HG03097 (cell line): ENCODE results near the gene CHD1.

Experiments used
- ATAC-seq: cut with Tn5 transposase; IDR thresholded peaks from one replicate; pipeline ENCODE4 v1.9.1; 2021; ENCODE audit not compliant: unreplicated experiment, low FRiP score

CHD1 gene

DNA sequence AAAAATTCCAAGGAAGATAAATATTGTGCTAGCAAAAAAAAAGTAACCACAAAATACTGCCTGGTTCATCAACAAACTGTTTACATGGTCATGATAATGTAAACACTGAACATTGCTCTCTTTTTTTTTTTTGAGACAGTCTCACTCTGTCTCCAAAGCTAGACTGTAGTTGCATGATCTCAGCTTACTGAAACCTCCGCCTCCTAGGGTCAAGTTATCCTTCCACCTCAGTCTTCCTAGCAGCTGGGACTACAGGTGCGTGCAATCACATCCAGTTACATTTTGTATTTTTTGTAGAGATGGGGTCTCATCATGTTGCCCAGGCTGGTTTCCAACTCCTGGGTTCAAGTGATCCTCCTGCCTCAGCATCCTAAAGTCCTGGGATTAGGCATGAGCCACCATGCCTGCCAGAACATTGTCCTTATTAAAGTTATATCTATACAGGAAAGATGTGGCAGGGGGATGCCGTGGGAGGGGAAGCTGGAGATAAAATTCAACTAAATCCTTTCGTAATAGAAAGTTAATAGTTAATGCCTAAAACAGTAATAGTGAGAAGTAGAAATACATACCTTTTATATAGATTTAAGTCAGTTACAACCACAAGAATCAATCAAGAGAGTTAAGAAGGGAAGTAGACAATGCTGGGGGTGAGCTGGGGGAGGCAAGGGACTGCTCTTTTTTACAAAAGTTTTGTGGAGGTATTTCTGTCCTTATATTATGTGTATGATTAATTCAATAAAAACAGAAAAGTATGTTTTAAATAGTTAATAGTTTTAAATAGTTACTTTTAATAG is 103.0 kb downstream of the CHD1 start:
- no peak for ATAC-seq

DNA sequence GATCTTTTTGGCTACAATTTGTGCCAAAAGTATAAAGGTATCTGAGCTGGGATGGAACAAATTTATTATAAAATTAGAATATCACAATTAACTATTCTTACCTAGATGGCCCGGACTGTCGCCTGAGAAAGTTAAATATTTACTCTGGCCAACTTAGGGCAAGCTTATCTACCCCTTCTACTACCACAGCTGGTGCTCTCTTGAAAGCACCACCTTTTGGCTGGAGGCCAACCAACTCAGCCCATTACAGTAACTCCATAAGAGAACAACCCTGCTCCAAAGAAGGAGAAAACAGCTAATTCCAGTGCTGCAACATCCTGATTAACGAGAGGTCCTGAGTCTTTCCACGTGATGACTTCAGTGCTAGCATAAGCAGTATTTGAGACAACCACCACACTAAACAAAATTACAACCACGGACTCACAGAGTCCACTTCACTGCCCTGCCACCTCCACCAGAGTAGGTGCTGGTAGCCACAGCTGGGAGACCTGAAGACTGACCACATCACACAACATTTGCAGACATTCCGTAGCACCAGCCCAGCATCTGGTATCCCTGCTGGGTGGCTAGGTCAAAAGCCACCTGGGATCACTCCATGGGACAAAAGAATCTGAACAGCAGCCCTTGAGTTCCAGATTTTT is 112.1 kb downstream of the CHD1 start:
- ATAC-seq: no peak

- ATAC-seq: no peak
These were observed 115.1 kb downstream of the CHD1 start for GRCh38 chr5:98813755-98814154.

DNA sequence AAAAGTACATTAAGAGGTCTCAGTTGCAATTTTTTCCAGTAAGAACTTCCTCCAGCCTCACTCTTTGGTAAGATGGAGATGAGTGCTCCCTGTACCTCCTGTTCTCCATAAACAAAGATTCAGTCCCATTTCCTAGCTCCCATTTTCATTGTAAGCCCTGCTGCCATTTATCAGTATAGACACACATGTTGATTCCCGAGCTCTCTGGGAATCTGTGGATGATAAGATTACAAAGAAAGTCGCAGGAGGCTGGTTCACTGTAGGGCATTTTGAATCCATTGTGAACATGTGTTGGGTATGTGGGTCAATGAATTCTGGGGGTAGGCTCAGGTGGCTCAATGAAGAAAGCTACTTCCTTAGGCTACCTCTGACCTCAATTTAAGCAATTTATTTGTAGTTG is 118.6 kb downstream of the CHD1 start:
- no peak for ATAC-seq

GRCh38 chr5:98807806-98808205 is 121.0 kb downstream of the CHD1 start:
- ATAC-seq: no peak

DNA sequence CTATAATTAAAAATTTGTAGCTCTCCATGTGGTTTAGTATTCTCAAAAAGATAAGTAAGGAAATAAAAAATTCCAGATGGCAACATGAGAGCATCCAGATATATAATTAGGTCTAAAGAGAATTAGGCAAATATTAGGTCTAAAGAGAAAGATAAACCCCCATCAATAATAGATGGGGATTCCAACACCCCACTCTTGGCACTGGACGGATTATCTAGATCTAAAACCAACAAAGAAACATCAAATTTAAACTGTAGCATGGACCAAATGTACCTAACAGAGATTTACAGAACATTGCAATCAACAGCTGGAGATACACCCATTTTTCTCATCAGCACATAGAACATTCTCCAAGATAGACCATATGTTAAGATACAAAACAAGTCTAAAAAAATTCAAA is 123.7 kb downstream of the CHD1 start:
- ATAC-seq: no peak

DNA sequence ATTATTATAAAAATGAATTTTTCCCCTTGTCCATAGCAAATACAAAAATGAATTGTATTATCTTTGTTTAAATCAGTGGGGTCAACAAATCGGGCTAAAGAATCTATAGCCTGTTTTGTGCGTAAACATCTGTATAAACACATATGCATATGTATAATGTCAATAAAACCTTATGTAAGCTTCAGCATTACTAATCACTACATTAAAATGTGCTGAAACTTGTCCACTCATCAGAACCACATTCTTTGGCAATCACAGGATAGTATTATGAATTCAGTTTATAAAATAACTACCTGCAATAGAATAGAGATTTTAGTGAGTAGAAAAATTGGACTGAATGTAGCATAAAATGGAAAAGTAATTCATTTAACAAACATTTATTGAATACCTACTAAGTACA is 124.7 kb downstream of the CHD1 start:
- ATAC-seq: no peak
